ENCODE measurements around the gene CTDP1. TPM values are rescaled to one million over a fixed set of nuclear protein-coding genes. Genes with fewer than 3 reads are reported as not detected.

The CTDP1 gene
- polyA plus RNA-seq, 3 donors from 2014 or later: 6.6 to 20.3 (median 9.3) TPM

DNA sequence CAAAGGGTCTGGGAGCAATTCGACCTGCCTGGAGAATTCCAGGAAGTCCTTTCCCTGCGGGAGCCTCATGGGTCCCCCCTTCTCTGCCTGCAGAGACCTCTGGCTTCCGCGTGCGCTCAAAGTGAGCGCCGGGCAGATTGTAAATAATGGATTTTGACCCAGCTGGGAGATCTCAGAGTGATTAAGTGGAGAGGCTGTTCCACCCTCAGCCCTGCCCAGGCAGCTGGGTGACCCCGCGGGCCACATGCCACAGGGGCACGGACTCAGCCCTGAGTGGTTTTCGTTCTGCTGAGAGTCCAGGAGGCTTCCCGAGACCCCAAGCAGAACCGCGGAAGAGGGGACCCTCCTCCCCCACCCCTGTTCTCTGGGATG is 119.4 kb downstream of the CTDP1 start:
- H3K4me1 Mint-ChIP-seq: peaks cover 7 to 9% of the 10 kb centered on the region in 2 donors
- H3K4me3 Mint-ChIP-seq: no peak overlapping the region
- peaks cover 0 to 12% (median 5%) of the 10 kb centered on the region in 3 donors for H3K36me3 Mint-ChIP-seq
- H3K27me3 Mint-ChIP-seq (ENCODE audit: low read depth in 3 of 3): peaks cover 6 to 35% (median 18%) of the 10 kb centered on the region in 3 donors
- H3K9me3 Mint-ChIP-seq: peaks cover 0 to 4% (median 0%) of the 10 kb centered on the region in 6 donors
- no peak overlapping the region for H3K27ac Mint-ChIP-seq
- DNase-seq: no peak

DNA sequence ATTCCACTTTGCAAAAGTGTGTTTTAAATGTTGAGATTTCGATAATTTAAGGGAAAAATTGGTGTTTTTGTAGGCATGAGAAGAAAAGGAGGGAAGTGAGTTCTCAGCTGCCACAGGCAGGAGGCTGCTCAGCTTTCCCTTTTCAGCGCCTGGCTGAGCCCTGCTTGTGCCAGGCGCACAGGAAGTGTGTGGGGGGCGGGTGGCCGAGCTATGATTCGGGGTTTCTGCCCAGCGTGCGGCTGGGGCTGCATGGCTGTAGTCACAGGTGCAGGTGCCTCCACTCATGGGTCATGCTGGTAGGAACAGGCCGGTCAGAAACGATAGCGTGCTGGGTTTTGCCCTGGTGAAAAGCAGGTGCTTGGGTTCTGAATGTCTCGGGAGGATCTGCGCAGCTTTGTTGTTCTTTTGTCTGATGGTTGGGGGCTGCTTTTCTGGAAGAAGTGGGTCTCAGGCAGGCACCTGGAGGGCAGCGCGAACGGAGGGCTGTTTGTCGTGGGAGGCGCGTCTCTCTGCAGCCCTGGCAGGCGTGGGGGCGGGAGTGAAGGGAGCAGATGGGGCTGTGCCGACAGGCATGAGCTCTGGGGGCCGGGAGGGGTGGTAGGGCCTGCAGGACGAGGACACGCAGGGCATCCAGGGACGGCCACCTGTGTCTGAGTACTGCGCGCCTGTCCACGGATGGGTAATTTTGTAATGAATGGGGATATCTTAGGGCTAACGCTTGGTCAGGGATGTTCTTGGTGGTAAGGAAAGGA is 120.2 kb downstream of the CTDP1 start:
- H3K4me1 Mint-ChIP-seq: peaks cover 9 to 11% of the 10 kb centered on the region in 2 donors
- H3K27me3 Mint-ChIP-seq (ENCODE audit: low read depth in 3 of 3): peaks cover 3 to 31% (median 17%) of the 10 kb centered on the region in 3 donors
- H3K9me3 Mint-ChIP-seq: peaks cover 0 to 4% (median 0%) of the 10 kb centered on the region in 6 donors
- H3K27ac Mint-ChIP-seq: no peak overlapping the region
- H3K36me3 Mint-ChIP-seq: peaks cover 0 to 7% (median 5%) of the 10 kb centered on the region in 3 donors
- DNase-seq: no peak
- no peak overlapping the region for H3K4me3 Mint-ChIP-seq

DNA sequence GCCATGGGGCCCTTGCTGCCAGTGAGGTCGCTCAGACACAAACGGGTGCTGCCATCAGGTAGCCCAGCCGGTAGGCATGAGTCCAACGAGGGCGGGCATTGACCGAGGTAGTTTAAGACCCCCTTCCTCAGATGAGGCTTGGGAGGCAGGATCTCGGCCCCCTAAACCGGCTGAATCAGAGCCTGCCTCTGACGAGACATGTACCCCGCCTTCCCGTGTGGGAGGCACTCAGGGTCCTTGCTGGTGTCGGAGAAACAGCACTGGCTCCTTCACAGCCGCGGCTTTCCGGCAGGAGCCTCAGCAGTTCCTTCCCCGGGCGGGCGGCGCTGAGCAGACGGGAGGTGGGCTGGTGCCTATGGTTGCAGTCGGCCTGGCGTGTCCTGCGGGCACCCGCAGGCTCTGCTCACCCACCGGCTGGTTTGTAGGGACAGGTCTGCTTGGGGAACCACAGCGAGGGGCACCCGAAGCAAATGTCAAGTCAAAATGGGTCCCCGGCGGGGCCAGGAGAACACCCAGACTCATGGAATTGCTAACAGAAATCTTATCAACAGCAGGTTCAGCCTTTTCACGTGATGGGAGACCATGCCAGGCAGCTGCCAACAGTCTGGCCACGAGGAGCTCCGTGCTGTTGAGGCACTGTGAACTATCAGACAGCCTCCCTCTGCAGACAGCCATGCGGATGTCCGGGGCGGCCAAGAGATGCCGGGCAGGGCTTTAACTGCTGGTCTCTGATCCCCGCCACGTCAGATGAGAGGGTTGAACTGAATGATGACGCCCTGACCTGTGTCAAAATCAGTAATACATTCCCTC is 121.0 kb downstream of the CTDP1 start:
- Mint-ChIP-seq H3K9me3 (peaks cover 0 to 4% (median 0%) of the 10 kb centered on the region in 6 donors), H3K36me3 (peaks cover 0 to 5% (median 4%) of the 10 kb centered on the region in 3 donors), H3K4me1 (peaks cover 11 to 18% of the 10 kb centered on the region in 2 donors), H3K27ac (no peak overlapping the region), H3K4me3 (no peak overlapping the region), H3K27me3 (ENCODE audit: low read depth in 3 of 3) (peaks cover 1 to 29% (median 17%) of the 10 kb centered on the region in 3 donors)
- no peak for DNase-seq

DNA sequence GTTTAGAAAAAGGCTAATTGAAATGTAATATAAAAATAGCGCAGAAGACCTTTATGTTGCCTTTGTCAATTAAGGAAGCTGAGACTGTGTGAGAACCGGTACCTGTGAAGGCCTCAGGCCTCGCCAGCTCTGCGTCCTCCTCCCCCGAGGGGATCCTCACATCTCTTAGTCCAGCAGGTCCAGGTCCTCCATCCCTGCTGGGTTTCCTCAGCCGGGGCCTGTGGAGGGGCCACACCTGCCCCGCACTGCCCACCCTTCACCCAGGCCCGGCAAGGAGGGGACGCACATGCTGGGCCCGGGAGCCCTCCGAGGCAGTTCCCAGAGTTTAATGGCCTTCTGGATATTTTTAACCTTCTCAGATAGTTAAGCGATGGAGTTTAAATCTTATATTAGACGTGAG is 121.6 kb downstream of the CTDP1 start:
- Mint-ChIP-seq H3K27ac (no peak overlapping the region), H3K4me3 (no peak overlapping the region), H3K9me3 (peaks cover 0 to 4% (median 0%) of the 10 kb centered on the region in 6 donors), H3K4me1 (peaks cover 12 to 21% of the 10 kb centered on the region in 2 donors), H3K27me3 (ENCODE audit: low read depth in 3 of 3) (peaks cover 1 to 24% (median 16%) of the 10 kb centered on the region in 3 donors), H3K36me3 (peaks cover 0 to 5% (median 4%) of the 10 kb centered on the region in 3 donors)
- DNase-seq: no peak

DNA sequence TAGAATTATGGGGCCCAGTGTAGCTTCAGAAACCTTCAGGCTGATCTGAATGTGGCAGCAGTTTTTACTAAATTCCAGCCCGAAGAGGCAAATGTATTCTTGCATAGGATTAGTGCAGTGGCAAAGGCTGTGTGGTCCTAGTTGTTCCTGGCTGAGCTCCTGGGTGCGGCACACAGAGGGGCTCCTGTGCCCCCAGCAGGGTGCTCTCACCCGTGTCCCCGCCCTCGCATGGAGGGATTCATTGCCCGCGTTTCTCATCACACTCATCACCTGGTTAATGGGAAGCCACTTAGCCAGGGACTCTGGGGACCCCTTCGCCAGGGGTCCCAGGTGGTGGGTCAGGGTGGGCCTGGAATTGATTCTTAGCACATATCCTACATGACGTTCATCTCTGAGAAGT is 122.0 kb downstream of the CTDP1 start:
- Mint-ChIP-seq H3K27me3 (ENCODE audit: low read depth in 3 of 3) (peaks cover 0 to 20% (median 11%) of the 10 kb centered on the region in 3 donors), H3K9me3 (peaks cover 0 to 4% (median 0%) of the 10 kb centered on the region in 6 donors), H3K4me1 (peaks cover 11 to 21% of the 10 kb centered on the region in 2 donors), H3K36me3 (peaks cover 0 to 5% (median 4%) of the 10 kb centered on the region in 3 donors), H3K27ac (no peak overlapping the region), H3K4me3 (no peak overlapping the region)
- DNase-seq: no peak

DNA sequence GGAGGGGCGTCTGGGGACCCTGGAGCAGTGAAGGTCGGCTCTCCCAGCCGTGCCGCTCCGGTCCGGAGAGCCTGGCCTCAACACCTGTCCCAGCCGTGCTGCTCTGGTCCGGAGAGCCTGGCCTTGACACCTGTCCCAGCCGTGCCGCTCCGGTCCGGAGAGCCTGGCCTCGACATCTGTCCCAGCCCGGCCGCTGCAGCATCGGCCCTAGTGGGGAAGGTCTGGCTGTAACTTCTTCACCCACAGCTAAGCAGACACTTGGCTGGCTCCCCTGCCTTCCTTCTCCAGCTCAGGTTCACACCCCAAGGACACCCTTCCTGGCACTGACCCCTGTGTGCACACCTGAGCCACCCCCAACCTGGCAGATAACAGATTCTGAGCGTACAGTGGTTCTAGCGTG is 122.7 kb downstream of the CTDP1 start:
- Mint-ChIP-seq H3K4me1 (peaks cover 8 to 18% of the 10 kb centered on the region in 2 donors), H3K4me3 (no peak overlapping the region), H3K9me3 (peaks cover 0 to 2% (median 0%) of the 10 kb centered on the region in 6 donors), H3K27ac (no peak overlapping the region), H3K36me3 (peaks cover 0 to 3% (median 2%) of the 10 kb centered on the region in 3 donors), H3K27me3 (ENCODE audit: low read depth in 3 of 3) (peaks cover 0 to 18% (median 9%) of the 10 kb centered on the region in 3 donors)
- DNase-seq: no peak

DNA sequence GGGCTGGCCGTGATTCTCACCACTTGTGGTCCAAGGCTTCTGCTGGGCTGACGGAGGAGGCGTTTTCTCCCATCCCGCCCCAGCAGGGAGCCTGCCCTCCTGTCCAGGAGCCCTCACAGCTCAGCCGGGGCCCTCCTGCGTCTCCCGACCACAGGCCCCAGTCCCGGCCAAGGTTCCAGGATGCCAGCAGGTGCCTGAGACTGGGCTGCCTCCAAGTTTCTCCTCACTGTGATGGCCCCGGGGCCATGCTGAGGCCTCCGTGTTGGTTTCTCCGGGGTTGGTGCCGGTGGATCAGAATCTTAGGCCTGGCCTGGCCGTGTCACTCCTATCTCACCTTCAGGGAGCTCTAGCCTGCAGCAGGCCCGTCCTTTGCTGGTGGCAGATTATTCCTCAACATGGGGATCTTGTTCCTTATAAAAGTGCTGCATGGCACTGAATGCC is 124.0 kb downstream of the CTDP1 start:
- H3K36me3 Mint-ChIP-seq: no peaks in the 10 kb centered on the region
- H3K27me3 Mint-ChIP-seq (ENCODE audit: low read depth in 3 of 3): peaks cover 0 to 15% (median 7%) of the 10 kb centered on the region in 3 donors
- H3K9me3 Mint-ChIP-seq: no peaks in the 10 kb centered on the region
- H3K27ac Mint-ChIP-seq: no peak overlapping the region
- peaks cover 6 to 15% of the 10 kb centered on the region in 2 donors for H3K4me1 Mint-ChIP-seq
- no peak for DNase-seq
- H3K4me3 Mint-ChIP-seq: no peak overlapping the region

Other genes with a start within 250 kb of the CTDP1 start
- not detected for gene KCNG2, start 118.1 kb downstream of the CTDP1 start, polyA plus RNA-seq

Data from immature natural killer cell (primary cell).